ENCODE results near the gene ULK3. TPM values are rescaled to one million over a fixed set of nuclear protein-coding genes. Genes with fewer than 3 reads are reported as not detected.
A peak's percentile ranks its signal among the peaks of the same experiment; 100 is the strongest.

The ULK3 gene
- total RNA-seq, 3 donors from 2014 or later: 28.3 to 48.8 (median 48.0) TPM

DNA sequence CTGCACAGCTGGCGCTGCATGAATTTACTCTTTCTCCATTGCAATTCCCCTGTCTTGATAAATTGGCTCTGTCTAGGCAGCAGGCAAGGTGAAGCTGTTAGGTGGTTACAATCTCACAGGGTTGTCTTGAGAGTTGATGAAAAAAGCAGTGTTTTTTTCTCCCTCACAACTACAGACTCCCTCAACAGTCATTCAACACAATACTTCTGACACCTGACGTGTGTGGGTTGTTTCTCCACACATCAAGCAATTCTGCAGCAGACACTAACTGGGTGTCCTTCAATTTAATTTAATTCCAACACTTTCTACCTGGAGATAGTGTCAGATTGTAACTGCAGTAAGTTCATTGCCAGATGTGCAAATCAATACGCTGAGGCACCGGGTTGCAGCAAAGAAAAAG, 35.3 kb upstream of the ULK3 start:
- no peaks in the 10 kb centered on the region for H3K27me3 ChIP-seq
- DNase-seq (ENCODE audit: low spot score in 2 of 2): no peak
- TF ChIP-seq, protein P1, sequence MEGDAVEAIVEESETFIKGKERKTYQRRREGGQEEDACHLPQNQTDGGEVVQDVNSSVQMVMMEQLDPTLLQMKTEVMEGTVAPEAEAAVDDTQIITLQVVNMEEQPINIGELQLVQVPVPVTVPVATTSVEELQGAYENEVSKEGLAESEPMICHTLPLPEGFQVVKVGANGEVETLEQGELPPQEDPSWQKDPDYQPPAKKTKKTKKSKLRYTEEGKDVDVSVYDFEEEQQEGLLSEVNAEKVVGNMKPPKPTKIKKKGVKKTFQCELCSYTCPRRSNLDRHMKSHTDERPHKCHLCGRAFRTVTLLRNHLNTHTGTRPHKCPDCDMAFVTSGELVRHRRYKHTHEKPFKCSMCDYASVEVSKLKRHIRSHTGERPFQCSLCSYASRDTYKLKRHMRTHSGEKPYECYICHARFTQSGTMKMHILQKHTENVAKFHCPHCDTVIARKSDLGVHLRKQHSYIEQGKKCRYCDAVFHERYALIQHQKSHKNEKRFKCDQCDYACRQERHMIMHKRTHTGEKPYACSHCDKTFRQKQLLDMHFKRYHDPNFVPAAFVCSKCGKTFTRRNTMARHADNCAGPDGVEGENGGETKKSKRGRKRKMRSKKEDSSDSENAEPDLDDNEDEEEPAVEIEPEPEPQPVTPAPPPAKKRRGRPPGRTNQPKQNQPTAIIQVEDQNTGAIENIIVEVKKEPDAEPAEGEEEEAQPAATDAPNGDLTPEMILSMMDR (IDR thresholded peaks at IDR 0.05): no peak
- no peak for TF ChIP-seq POLR2AphosphoS5 (IDR thresholded peaks at IDR 0.05)
- intact Hi-C loops (cut with DNase I; ENCODE audit: low total_unique reads): loop anchor here (5.0 kb wide), 1 partner anchor 896 kb away; no protein-coding TSS in a partner anchor
- no peak overlapping the region for H3K4me3 ChIP-seq
- H3K9me3 ChIP-seq: no peaks in the 10 kb centered on the region
- no peaks in the 10 kb centered on the region for H3K4me1 ChIP-seq
- H3K36me3 ChIP-seq: no peaks in the 10 kb centered on the region
- H3K27ac ChIP-seq: no peak overlapping the region

DNA sequence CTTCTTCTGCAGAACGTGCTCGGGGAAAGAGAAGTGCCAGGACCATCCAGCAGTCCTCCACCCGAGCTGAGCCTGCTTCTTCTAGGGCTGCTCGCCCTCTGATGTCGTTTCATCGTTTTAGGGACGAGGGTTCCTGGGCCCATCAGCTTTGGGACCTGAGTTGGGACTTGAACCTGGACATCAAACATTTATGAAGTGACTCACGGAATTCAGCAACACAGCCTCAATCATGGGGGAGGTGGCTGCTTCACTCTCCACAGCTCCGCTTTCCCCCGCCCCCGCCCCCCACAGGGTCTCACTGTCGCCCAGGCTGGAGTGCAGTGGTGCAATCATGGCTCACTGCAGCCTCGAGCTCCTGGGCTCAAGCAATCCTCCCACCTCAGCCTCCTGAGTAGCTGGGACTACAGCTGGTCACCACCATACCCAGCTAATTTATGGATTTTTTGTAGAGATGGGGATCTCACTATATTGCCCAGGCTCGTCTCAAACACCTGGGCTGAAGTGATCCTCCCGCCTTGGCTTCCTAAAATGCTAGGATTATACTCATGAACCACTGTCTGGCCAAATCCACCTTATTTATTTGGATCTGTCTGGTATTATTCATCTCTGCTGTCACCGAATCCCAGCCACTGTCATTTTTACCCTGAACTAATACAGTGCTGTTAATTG, 30.9 kb upstream of the ULK3 start:
- Histone ChIP-seq H3K27me3 (no peaks in the 10 kb centered on the region), H3K4me3 (peak overlapping the region; percentile 64 to 94 (median 64)), H3K4me1 (peaks cover 0 to 32% of the 10 kb centered on the region in 2 donors), H3K27ac (peak overlapping the region; percentile 91 to 97), H3K9me3 (no peaks in the 10 kb centered on the region), H3K36me3 (no peaks in the 10 kb centered on the region)
- intact Hi-C loops (cut with DNase I; ENCODE audit: low total_unique reads): no loop called here
- TF ChIP-seq POLR2AphosphoS5 (IDR thresholded peaks at IDR 0.05) (no peak), POLR2A (IDR thresholded peaks at IDR 0.05) (no peak)
- TF ChIP-seq, protein P1 (IDR thresholded peaks at IDR 0.05): no peak
- DNase-seq (ENCODE audit: low spot score in 2 of 2): peak in 1 of 2 donors; percentile 24

DNA sequence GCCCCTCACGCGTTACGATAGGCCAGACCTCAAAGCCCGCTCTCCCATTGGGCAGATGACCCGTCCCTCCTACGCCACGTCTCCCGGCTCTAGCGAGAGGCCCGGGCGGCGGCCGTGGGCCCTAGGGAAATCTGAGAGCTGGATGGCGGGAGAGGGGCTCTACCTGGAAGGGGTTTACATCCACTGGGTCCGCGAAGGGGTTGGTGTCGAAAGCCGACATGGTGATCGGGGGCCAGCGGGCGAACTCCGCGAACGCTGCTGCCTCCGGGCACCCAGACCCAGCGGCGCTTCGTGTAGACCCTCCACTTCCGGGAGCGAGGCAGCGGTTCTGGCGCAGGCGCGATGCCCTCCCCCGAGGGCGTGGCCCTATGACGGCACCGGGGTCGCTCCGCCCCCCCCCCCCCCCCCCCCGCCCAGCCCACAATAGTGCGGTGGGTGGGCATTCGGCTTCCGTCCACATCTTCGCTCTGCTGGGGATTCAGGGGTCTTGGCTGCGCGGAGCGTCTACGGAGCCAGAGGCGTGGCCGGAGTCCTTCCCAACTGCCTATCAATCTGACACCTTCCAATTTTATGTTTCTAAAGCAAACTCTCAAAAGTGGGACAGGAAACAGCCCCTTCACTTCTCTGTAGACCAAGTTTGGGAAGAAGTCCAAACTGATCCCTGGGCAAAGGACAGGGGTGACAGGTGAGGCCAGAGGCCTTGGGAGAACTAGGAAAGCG, 30.2 kb upstream of the ULK3 start, which contains the start of gene SCAMP2:
Gene SCAMP2, minus strand, starts transcription at position 330 of the 720 bp plus-strand sequence. Its CDS starts 110 bp downstream, at position 220.
- peak within 1 kb of the TSS; percentile 91 to 97 for H3K27ac ChIP-seq
- H3K4me3 ChIP-seq: peak within 1 kb of the TSS; percentile 64 to 94 (median 64)
- no peaks in the 10 kb centered on the region for H3K27me3 ChIP-seq
- H3K9me3 ChIP-seq: no peaks in the 10 kb centered on the region
- peaks cover 0 to 32% of the 10 kb centered on the region in 2 donors for H3K4me1 ChIP-seq
- intact Hi-C loops (cut with DNase I; ENCODE audit: low total_unique reads): no loop called here
- peak; percentile 90 to 92 for DNase-seq (ENCODE audit: low spot score in 2 of 2)
- no peaks in the 10 kb centered on the region for H3K36me3 ChIP-seq
- peak; percentile 44 for TF ChIP-seq POLR2A (IDR thresholded peaks at IDR 0.05)
- TF ChIP-seq, protein P1 (IDR thresholded peaks at IDR 0.05): no peak
- TF ChIP-seq POLR2AphosphoS5 (IDR thresholded peaks at IDR 0.05): peak; percentile 82 to 93 (median 84)

DNA sequence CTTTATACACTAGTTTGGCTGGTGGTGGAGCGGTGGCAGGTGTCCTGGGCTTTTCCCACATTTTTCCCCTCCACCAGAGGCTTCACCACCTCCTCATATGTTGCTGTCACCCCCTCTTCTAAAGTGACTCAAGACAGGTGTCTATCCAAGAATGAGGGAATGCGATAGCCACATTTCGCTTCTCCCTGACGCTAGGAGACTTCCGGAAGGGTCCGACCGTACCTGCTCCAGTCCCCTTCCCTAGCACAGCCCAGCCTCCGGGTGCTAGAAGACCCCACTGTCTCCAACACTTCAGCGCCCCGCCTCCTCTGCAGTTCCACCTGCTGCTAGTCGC, 29.7 kb upstream of the ULK3 start:
- Histone ChIP-seq H3K27me3 (no peaks in the 10 kb centered on the region), H3K9me3 (no peaks in the 10 kb centered on the region), H3K36me3 (no peaks in the 10 kb centered on the region), H3K4me1 (peaks cover 0 to 32% of the 10 kb centered on the region in 2 donors), H3K4me3 (peak overlapping the region; percentile 64 to 94 (median 64)), H3K27ac (peak overlapping the region; percentile 91 to 97)
- TF ChIP-seq, protein P1 (IDR thresholded peaks at IDR 0.05): no peak
- TF ChIP-seq POLR2A (IDR thresholded peaks at IDR 0.05) (no peak), POLR2AphosphoS5 (IDR thresholded peaks at IDR 0.05) (no peak)
- intact Hi-C loops (cut with DNase I; ENCODE audit: low total_unique reads): no loop called here
- no peak for DNase-seq (ENCODE audit: low spot score in 2 of 2)
